Smooth muscle cell of the coronary artery (primary cell): ENCODE results near the gene CDKN1A. TPM values are rescaled to one million over a fixed set of nuclear protein-coding genes. Genes with fewer than 3 reads are reported as not detected.

Source experiments
- total RNA-seq: library from RNA; depleted of rRNA; stranded (reverse); fragments of >200 nt; gene quantifications from 2 replicates; pipeline ENCODE4 v1.2.3, GENCODE V29; 2014; ENCODE audit warnings: low replicate concordance

CDKN1A gene
- 268 and 362 TPM in 2 replicates for total RNA-seq

GRCh38 chr6:36678488-36679042 is at the start of gene CDKN1A:
Gene CDKN1A, plus strand, starts transcription at chr6:36678714. Its CDS starts 5,388 bp downstream, at chr6:36684102.

GRCh38 chr6:36697481-36697903 is 19.0 kb downstream of the CDKN1A start, which contains the start of gene RAB44:
Gene RAB44, plus strand, starts transcription at chr6:36697826. Its CDS starts 6,410 bp downstream, at chr6:36704236.

Other genes starting within 250 kb of the CDKN1A start
- gene PXT1, start 235.9 kb upstream of the CDKN1A start, total RNA-seq = 0.08 and 0.12 TPM in 2 replicates
- 64.6 and 84.5 TPM in 2 replicates for gene KCTD20, start 235.7 kb upstream of the CDKN1A start, total RNA-seq
- 11.9 and 16.0 TPM in 2 replicates for gene STK38, start 131.2 kb upstream of the CDKN1A start, total RNA-seq
- 116 and 166 TPM in 2 replicates for gene SRSF3, start 84.4 kb upstream of the CDKN1A start, total RNA-seq
- under 0.01 TPM in 1 of 2 replicates, not detected in the other for gene RAB44, start 19.1 kb downstream of the CDKN1A start, total RNA-seq
- 0.08 TPM in 1 of 2 replicates, not detected in the other for gene CPNE5, start 160.7 kb downstream of the CDKN1A start, total RNA-seq
- 5.7 and 26.2 TPM in 2 replicates for gene PPIL1, start 196.1 kb downstream of the CDKN1A start, total RNA-seq
- 21.6 and 36.2 TPM in 2 replicates for gene C6orf89, start 207.2 kb downstream of the CDKN1A start, total RNA-seq